GM18517 (cell line): ENCODE results near the gene RDH16.
"Not testable (repeated sequence)": the region's sequence is repeated elsewhere in the genome, so short reads cannot be mapped to it uniquely, and the experiment has no call there.

Experiments
- ATAC-seq: cut with Tn5 transposase; IDR thresholded peaks from one replicate; pipeline ENCODE4 v1.9.1; 2021; ENCODE audit warnings: mild to moderate bottlenecking, moderate library complexity; ENCODE audit not compliant: unreplicated experiment

The RDH16 gene

GRCh38 chr12:56989861-56990610, 32.6 kb upstream of the RDH16 start:
- ATAC-seq, result no peak

GRCh38 chr12:56988207-56988739, 30.9 kb upstream of the RDH16 start:
- ATAC-seq, result no peak

DNA sequence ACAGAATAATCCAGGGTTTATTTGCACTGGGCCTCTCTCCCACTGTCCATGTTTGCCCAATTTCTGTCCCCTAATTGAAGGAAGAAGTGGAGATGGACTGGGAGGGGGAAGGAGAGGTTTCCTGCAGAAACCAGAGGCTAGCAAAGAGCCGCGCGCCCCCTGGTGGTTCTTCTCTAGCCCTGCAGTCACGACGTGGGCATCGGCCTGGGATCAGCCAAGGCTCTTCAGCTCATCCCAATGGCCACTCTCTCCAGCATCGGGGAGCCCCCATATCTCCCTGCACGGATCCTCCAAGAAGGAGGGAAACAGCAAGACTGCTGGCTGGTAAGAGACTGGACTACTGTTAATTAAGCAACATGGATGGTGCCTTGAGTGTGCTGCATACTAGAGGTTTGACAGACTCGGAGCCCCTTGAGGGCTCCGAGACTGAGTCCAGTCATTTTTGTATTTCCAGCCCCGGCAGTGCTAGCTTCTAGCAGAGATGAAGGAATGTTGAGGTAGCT, 30.2 kb upstream of the RDH16 start:
- ATAC-seq, result no peak

DNA sequence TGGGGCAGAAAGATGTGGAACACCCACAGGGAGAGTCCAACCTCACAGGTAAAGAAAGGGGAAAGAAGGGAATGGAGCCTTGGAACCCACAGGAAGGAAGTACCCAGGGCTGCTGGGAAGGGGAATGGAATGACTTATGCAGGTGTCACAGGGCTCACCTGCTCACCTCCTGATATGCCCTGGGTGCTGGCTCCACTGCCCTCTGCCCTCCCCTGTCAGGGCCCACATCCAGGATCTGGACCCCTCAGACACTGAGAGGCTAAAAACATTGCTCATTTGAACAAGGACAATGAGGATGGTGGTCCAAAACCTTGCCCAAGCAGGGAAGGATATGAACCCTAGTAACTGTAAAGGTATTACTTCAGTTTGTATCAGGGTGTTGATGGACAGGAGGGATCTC, 29.6 kb upstream of the RDH16 start:
- no peak for ATAC-seq

GRCh38 chr12:56985714-56986113, 28.3 kb upstream of the RDH16 start:
- ATAC-seq, result not testable (repeated sequence)

GRCh38 chr12:56983386-56983785, 26.0 kb upstream of the RDH16 start:
- no peak for ATAC-seq

GRCh38 chr12:56982578-56983236, 25.3 kb upstream of the RDH16 start:
- not testable (repeated sequence) for ATAC-seq

DNA sequence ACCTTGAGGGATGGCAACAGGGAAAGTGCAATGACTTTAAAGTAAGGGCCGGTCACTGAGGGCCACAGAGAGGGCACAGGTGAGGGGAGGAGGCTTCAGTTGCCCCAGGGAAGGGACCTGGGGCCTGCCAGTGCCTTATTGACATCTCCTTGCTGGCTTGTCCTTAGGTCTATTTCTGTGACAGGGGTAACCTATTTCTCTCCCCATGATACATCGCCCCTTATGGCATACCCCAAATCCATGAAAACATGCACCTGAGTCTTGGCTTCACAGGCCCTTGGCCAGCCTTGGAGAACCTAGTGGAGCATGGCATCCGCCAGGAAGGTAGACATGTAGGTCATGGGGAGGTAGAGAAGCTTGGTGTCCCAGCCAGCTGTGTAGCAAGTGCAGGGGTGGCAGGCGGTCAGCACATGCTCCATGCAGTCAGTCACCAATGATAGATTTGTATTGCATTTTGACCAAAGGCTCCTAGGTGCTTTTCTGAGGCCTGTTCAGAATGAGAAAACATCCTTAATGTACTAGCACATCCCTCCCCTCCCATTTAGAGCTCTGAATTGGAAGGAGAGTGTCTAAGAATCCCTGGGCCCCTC, 23.6 kb upstream of the RDH16 start:
- no peak for ATAC-seq

- ATAC-seq, result no peak
Observed at GRCh38 chr12:56980268-56980667, 22.9 kb upstream of the RDH16 start.

DNA sequence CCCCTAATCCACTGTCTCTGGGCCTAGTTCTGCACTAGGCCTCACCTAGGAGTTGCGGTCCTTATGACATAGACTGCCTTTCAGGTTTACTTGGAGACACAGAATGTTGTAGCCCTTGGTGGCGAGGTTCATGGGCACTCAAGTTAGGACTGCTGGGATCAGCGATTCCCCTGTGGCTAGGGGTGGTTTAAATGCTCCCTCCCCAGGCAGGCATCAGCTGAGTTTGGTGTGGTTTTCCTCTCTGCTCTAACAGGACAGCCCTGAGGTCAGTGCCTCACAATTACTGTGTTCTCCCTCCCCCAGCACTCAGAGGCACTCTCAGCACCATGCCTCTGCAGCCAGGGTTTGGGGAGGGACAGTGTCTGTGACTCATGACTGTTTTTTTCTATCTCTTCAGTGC, 22.2 kb upstream of the RDH16 start:
- no peak for ATAC-seq

- no peak for ATAC-seq
Observed at GRCh38 chr12:56978397-56979138, 21.2 kb upstream of the RDH16 start.

- ATAC-seq, result not testable (repeated sequence)
Observed at GRCh38 chr12:56977361-56977760, 20.0 kb upstream of the RDH16 start.

GRCh38 chr12:56974224-56974623, 16.8 kb upstream of the RDH16 start:
- not testable (repeated sequence) for ATAC-seq

DNA sequence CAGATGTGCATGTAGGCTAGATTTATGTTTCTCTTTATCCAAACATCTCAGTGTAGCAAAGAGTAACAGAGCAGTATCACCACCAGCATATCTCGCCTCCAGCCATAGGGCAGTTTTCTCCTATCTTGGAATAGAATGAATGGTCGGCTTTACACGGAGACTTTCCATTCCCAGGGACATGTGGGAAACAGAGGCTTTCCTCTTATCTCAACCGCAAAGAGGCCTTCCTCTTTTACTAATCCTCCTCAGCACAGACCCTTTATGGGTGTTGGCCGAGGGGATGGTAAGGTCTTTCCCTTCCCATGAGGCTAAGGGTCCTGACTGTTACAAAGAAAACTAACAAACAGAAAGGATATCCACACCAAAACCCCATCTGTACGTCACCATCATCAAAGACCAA, 11.5 kb upstream of the RDH16 start:
- not testable (repeated sequence) for ATAC-seq

DNA sequence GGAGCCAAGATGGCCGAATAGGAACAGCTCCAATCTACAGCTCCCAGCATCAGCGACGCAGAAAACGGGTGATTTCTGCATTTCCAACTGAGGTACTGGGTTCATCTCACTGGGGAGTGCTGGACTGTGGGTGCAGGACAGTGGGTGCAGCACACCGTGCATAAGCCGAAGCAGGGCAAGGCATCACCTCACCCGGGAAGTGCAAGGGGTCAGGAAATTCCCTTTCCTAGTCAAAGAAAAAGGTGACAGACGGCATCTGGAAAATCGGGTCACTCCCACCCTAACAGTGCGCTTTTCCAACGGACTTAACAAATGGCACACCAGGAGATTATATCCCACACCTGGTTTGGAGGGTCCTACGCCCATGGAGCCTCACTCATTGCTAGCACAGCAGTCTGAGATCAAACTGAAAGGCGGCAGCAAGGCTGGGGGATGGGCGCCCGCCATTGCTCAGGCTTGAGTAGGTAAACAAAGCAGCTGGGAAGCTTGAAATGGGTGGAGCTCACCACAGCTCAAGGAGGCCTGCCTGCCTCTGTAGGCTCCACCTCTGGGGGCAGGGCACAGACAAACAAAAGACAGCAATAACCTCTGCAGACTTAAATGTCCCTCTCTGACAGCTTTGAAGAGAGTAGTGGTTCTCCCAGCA, 8.7 kb upstream of the RDH16 start:
- ATAC-seq, result not testable (repeated sequence)

GRCh38 chr12:56965124-56965523, 7.7 kb upstream of the RDH16 start:
- not testable (repeated sequence) for ATAC-seq

DNA sequence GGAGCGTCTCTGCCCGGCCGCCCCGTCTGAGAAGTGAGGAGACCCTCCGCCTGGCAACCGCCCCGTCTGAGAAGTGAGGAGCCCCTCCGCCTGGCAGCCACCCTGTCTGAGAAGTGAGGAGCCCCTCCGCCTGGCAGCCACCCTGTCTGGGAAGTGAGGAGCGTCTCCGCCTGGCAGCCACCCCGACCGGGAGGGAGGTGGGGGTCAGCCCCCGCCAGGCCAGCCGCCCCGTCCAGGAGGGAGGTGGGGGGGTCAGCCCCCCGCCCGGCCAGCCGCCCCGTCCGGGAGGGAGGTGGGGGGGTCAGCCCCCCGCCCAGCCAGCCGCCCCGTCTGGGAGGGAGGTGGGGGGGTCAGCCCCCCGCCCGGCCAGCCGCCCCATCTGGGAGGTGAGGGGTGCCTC, 6.1 kb upstream of the RDH16 start:
- not testable (repeated sequence) for ATAC-seq

DNA sequence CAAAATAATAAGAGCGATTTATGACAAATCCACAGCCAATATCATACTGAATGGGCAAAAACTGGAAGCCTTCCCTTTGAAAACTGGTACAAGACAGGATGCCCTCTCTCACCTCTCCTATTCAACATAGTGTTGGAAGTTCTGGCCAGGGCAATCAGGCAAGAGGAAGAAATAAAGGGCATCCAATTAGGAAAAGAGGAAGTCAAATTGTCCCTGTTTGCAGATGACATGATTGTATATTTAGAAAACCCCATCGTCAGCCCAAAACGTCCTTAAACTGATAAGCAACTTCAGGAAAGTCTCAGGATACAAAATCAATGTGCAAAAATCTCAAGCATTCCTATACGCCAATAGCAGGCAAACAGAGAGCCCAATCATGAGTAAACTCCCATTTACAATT, 4.8 kb upstream of the RDH16 start:
- not testable (repeated sequence) for ATAC-seq

DNA sequence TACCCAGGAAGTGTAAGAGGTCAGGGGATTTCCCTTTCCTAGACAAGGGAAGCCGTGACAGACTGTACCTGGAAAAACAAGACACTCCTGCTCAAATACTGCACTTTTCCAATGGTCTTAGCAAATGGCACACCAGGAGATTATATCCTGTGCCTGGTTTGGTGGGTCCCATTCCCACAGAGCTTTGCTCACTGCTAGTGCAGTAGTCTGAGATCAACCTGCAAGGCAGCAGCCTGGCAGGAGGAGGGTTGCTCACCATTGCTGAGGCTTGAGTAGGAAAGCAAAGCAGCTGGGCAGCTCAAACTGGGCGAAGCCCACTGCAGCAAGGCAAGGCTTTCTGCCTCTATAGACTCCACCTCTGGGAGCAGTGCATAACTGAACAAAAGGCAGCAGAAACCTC, 1.0 kb upstream of the RDH16 start:
- ATAC-seq, result no peak

GRCh38 chr12:56955631-56956256, 1.7 kb downstream of the RDH16 start:
- ATAC-seq, result no peak
